NCI-H2029 treated with DMSO at 0.1 percent for 48 hours (cell line): ENCODE results near the gene RTKN2.

Source experiments
- DNase-seq: peaks from one replicate; lab custom pipeline; 2025; lab: John Stamatoyannopoulos, UW

RTKN2 gene

GRCh38 chr10:62175251-62175650 lies 93.4 kb downstream of the RTKN2 start:
- DNase-seq = no peak

GRCh38 chr10:62172465-62172864 lies 96.2 kb downstream of the RTKN2 start:
- no peak for DNase-seq

- no peak for DNase-seq
Observed at GRCh38 chr10:62171791-62172190, 96.9 kb downstream of the RTKN2 start.

- DNase-seq = no peak
Observed at GRCh38 chr10:62170732-62171131, 97.9 kb downstream of the RTKN2 start.

- no peak for DNase-seq
Observed at GRCh38 chr10:62166331-62167131, 102.1 kb downstream of the RTKN2 start.

GRCh38 chr10:62165803-62166202 lies 102.8 kb downstream of the RTKN2 start:
- DNase-seq = no peak

- no peak for DNase-seq
Observed at GRCh38 chr10:62163024-62163423, 105.6 kb downstream of the RTKN2 start.

GRCh38 chr10:62162261-62162981 lies 106.2 kb downstream of the RTKN2 start:
- DNase-seq = no peak

GRCh38 chr10:62159351-62159750 lies 109.3 kb downstream of the RTKN2 start:
- no peak for DNase-seq

- DNase-seq = no peak
Observed at GRCh38 chr10:62157601-62158000, 111.0 kb downstream of the RTKN2 start.

- DNase-seq = no peak
Observed at GRCh38 chr10:62155054-62155680, 113.5 kb downstream of the RTKN2 start.

GRCh38 chr10:62154231-62154630 lies 114.4 kb downstream of the RTKN2 start:
- no peak for DNase-seq

GRCh38 chr10:62153191-62153590 lies 115.5 kb downstream of the RTKN2 start:
- no peak for DNase-seq

- no peak for DNase-seq
Observed at GRCh38 chr10:62149621-62150020, 119.0 kb downstream of the RTKN2 start.

GRCh38 chr10:62148155-62148554 lies 120.5 kb downstream of the RTKN2 start:
- no peak for DNase-seq

- no peak for DNase-seq
Observed at GRCh38 chr10:62147425-62147824, 121.2 kb downstream of the RTKN2 start.

- no peak for DNase-seq
Observed at GRCh38 chr10:62136931-62137330, 131.7 kb downstream of the RTKN2 start.

GRCh38 chr10:62133618-62134017 lies 135.0 kb downstream of the RTKN2 start:
- DNase-seq = no peak
